ENCODE results near the gene ANKRD40CL.
"Not testable (repeated sequence)": the region's sequence is repeated elsewhere in the genome, so short reads cannot be mapped to it uniquely, and the experiment has no call there.

Gene ANKRD40CL, protein sequence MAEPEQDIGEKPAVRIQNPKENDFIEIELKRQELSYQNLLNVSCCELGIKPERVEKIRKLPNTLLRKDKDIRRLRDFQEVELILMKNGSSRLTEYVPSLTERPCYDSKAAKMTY

DNA sequence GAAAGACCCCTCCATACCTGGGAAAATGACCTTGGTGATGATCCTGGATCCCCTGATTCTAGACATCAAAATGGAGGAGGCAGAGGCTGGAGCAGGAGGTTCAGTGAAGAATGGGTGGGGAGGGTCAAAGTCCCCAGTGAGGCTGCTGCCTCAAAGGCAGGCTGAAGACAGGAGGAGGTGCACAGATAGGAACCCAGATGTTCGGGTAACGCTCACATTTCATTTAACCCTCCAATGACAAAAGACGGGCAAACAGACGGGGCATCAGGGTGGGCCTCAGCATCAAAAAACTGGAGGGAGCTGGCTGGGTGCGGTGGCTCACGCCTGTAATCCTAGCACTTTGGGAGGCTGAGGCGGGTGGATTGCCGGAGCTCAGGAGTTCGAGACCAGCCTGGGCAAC, at the start of gene ANKRD40CL:
Gene ANKRD40CL, minus strand, starts transcription at position 73 of the 400 bp plus-strand sequence. CDS start 605 bp downstream, outside the sequence.
- Mint-ChIP-seq H3K9me3 (no peaks in the 10 kb centered on the region), H3K27ac (no peak within 1 kb of the TSS), H3K36me3 (no peaks in the 10 kb centered on the region), H3K27me3 (peaks cover 48% of the 10 kb centered on the region), H3K4me1 (peaks cover 12% of the 10 kb centered on the region), H3K4me3 (no peak within 1 kb of the TSS)
- no peak for DNase-seq
- CTCF ChIA-PET, result interaction anchor here (2.1 kb wide), 1 partner anchor 15 kb away, joined by 5 read pairs; no protein-coding TSS in a partner anchor

DNA sequence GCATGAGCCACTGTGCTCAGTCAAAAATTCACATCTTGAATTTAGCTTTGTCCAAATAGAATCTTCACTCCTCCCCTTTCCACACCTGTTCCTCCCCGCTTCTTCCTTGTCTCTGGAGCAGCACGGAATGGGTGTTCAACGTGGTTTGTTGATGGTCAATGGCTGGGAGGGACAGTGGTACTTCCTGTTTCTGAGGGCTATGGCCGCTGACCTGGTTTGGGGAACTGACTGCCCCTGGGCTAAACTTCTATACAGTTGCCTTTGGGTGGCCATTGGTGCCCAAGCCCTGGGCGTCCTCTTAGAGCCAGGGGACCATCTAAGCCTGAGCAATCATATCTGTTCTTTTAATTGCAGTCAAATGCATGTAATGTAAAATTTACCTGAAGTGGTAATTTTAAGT, 49.0 kb upstream of the ANKRD40CL start:
- H3K9me3 Mint-ChIP-seq, result no peaks in the 10 kb centered on the region
- CTCF ChIA-PET, result interaction anchor here (0.7 to 4.1 kb wide), 8 partner anchors 11 to 244 kb away, joined by 3 to 23 read pairs (median 4); partner anchors contain the start of gene WFIKKN2
- no peaks in the 10 kb centered on the region for H3K36me3 Mint-ChIP-seq
- no peak for DNase-seq
- H3K27me3 Mint-ChIP-seq, result peaks cover 61% of the 10 kb centered on the region
- H3K27ac Mint-ChIP-seq, result no peak overlapping the region
- H3K4me3 Mint-ChIP-seq, result no peak overlapping the region
- peaks cover 8% of the 10 kb centered on the region for H3K4me1 Mint-ChIP-seq

DNA sequence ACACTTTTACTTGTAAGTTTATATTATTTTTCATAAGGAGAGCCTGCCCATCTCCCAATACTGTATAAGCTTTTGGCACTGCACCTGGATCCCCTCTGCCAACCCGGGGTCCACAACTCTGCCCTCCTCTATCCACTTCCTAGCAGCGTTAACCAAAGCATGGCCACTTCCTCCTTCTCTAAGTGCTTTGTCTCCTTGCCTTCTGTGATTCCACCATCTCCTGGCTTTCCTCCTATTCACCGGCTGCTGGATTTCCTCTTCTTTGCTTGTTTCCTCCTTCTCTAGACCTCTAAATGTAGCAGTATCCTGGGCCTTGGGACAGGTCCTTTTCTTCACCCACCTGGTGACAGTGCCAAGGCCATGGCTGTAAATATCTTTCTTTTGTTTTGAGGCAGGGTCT, 48.1 kb upstream of the ANKRD40CL start:
- peaks cover 59% of the 10 kb centered on the region for H3K27me3 Mint-ChIP-seq
- peaks cover 8% of the 10 kb centered on the region for H3K4me1 Mint-ChIP-seq
- CTCF ChIA-PET, result interaction anchor here (0.6 to 4.1 kb wide), 3 partner anchors 9 to 133 kb away, joined by 3 to 23 read pairs (median 3); no protein-coding TSS in a partner anchor
- no peak overlapping the region for H3K27ac Mint-ChIP-seq
- H3K9me3 Mint-ChIP-seq, result no peaks in the 10 kb centered on the region
- DNase-seq, result no peak
- H3K36me3 Mint-ChIP-seq, result no peaks in the 10 kb centered on the region
- no peak overlapping the region for H3K4me3 Mint-ChIP-seq

DNA sequence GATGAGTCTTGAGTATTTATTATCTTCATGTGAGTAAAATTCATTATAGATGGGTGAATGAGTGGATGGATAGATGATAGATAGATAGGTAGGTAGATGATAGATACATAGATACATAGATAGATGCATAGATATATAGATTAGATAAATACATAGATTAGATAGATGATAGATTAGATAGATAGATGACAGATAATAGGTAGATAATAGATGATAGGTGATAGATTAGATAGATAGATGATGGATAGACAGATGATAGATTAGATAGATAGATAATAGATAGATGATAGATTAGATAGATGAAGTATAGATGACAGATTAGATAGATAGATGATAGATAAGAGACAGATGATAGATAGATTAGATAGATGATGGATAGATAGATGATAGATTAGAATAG, 46.3 kb upstream of the ANKRD40CL start:
- Mint-ChIP-seq H3K9me3 (no peaks in the 10 kb centered on the region), H3K36me3 (no peaks in the 10 kb centered on the region), H3K4me3 (no peak overlapping the region), H3K27ac (no peak overlapping the region), H3K27me3 (peaks cover 47% of the 10 kb centered on the region), H3K4me1 (peaks cover 3% of the 10 kb centered on the region)
- DNase-seq, result no peak
- CTCF ChIA-PET, result interaction anchor here (1.2 kb wide), 1 partner anchor 30 kb away, joined by 5 read pairs; no protein-coding TSS in a partner anchor

DNA sequence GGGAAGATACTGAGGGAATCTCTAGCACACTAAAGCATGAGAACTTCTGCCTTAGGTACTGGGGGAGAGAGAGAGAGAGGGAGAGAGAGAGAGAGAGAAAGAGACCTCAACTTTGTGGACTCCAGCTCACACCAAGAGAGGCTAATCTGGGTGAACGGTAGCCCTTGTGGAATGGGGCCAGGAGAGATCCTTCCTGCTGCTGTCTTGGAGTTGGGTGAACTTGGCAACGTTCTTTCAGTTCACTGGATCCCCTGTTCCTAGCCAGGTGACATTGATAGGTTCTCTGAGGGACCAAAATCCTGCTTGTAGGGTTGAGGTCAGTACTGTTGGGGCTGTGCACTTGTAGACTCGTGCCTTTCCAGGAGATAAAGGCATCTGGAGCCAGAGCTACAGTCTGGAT, 41.6 kb upstream of the ANKRD40CL start:
- H3K4me3 Mint-ChIP-seq, result no peak overlapping the region
- CTCF ChIA-PET, result interaction anchor here (0.8 kb wide), 1 partner anchor 43 kb away, joined by 3 read pairs; no protein-coding TSS in a partner anchor
- H3K27me3 Mint-ChIP-seq, result peaks cover 28% of the 10 kb centered on the region
- DNase-seq, result no peak
- no peaks in the 10 kb centered on the region for H3K9me3 Mint-ChIP-seq
- no peaks in the 10 kb centered on the region for H3K36me3 Mint-ChIP-seq
- H3K27ac Mint-ChIP-seq, result no peak overlapping the region
- no peaks in the 10 kb centered on the region for H3K4me1 Mint-ChIP-seq

DNA sequence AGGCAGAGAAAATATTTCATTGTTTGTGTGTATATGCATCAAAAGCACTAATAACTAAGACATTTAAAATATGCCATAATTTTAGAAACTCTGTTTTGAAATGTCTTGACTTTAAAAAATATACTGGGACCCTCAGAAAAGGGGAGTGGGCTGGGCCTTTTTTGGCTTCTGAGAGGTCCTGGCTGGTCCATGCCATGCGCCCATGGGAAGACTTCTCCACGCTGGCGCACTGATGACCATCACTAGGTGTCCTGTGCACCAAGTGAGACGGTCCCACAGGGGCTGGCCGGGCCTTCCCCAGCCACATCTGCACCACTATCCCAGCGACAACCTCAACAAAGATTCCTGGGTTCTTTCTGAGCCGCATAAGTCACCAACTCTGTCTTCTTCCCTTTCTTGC, 41.1 kb upstream of the ANKRD40CL start:
- H3K4me3 Mint-ChIP-seq, result no peak overlapping the region
- peaks cover 28% of the 10 kb centered on the region for H3K27me3 Mint-ChIP-seq
- H3K9me3 Mint-ChIP-seq, result no peaks in the 10 kb centered on the region
- H3K4me1 Mint-ChIP-seq, result no peaks in the 10 kb centered on the region
- CTCF ChIA-PET, result no interaction called here
- no peak for DNase-seq
- H3K27ac Mint-ChIP-seq, result no peak overlapping the region
- H3K36me3 Mint-ChIP-seq, result no peaks in the 10 kb centered on the region

DNA sequence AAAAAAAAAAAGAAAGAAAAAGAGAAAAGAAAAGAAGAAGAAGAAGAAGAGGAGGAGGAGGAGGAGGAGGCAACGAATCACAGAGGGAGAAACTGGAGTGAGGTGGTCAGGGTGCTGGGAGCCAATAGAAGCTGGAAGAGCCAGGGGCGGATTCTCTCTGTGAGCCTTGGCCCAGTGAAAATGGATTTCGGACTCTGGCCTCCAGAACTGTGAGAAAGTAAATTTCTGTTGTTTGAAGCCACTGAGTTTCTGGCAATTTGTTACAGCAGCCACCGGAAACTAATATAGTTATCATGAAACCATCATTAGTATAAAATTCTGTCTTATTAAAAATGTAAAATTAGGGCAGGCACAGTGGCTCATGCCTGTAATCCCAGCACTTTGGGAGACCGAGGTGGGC, 40.4 kb upstream of the ANKRD40CL start:
- CTCF ChIA-PET, result interaction anchor here (0.5 kb wide), 1 partner anchor 16 kb away, joined by 3 read pairs; no protein-coding TSS in a partner anchor
- Mint-ChIP-seq H3K27me3 (peaks cover 23% of the 10 kb centered on the region), H3K4me1 (no peaks in the 10 kb centered on the region), H3K27ac (no peak overlapping the region), H3K36me3 (no peaks in the 10 kb centered on the region), H3K9me3 (no peaks in the 10 kb centered on the region), H3K4me3 (no peak overlapping the region)
- no peak for DNase-seq

DNA sequence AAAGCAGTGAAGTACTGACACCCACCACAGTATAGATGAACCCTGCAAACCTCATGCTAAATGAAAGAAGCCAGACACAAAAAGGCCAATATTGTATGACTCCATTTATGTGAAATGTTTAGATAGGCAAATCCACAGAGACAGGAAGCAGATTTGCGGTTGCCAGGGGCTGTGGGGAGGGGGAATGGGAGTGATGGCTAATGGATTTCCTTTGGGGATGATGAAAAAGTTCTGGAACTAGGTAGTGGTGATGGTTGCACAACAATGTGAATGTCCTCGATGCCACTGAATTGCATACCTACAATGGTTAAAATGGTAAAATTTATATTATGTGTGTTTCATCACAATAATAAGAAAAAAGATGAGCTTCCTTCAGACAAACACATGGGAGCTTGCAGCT, 39.7 kb upstream of the ANKRD40CL start:
- H3K4me1 Mint-ChIP-seq, result no peaks in the 10 kb centered on the region
- CTCF ChIA-PET, result interaction anchor here (1.3 to 1.7 kb wide), 2 partner anchors 45 to 150 kb away, joined by 3 to 5 read pairs; no protein-coding TSS in a partner anchor
- H3K27me3 Mint-ChIP-seq, result peaks cover 23% of the 10 kb centered on the region
- H3K27ac Mint-ChIP-seq, result no peak overlapping the region
- no peak overlapping the region for H3K4me3 Mint-ChIP-seq
- no peak for DNase-seq
- no peaks in the 10 kb centered on the region for H3K36me3 Mint-ChIP-seq
- H3K9me3 Mint-ChIP-seq, result no peaks in the 10 kb centered on the region

DNA sequence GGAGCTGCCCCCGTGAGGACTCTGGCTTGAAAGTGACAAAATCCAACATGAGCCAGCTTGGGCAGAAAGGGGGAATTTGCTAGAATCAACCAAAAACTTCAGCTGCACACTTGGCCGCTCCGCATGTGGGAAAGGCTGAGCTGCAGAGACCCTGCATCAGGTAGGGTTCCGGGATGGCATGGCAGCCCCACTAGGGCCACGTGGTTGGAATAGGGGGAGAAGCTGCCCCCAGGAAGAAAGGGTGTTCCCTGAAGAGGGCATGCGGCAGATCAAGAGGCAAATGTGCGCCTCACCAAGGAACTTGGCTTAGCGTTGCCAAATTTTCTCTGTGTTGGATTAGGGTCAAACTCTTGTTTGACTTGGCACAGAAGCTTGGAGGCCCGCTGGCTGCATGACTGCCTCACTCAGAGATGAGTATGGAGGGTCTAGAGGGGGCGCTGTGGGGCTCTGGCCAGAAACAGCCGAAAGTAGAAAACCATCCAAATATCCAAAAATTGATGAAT, 38.9 kb upstream of the ANKRD40CL start:
- no peak overlapping the region for H3K4me3 Mint-ChIP-seq
- H3K27me3 Mint-ChIP-seq, result peaks cover 20% of the 10 kb centered on the region
- no peaks in the 10 kb centered on the region for H3K36me3 Mint-ChIP-seq
- H3K9me3 Mint-ChIP-seq, result no peaks in the 10 kb centered on the region
- DNase-seq, result no peak
- H3K27ac Mint-ChIP-seq, result no peak overlapping the region
- CTCF ChIA-PET, result interaction anchor here (0.7 to 1.7 kb wide), 3 partner anchors 36 to 150 kb away, joined by 3 to 5 read pairs (median 3); no protein-coding TSS in a partner anchor
- H3K4me1 Mint-ChIP-seq, result no peaks in the 10 kb centered on the region

DNA sequence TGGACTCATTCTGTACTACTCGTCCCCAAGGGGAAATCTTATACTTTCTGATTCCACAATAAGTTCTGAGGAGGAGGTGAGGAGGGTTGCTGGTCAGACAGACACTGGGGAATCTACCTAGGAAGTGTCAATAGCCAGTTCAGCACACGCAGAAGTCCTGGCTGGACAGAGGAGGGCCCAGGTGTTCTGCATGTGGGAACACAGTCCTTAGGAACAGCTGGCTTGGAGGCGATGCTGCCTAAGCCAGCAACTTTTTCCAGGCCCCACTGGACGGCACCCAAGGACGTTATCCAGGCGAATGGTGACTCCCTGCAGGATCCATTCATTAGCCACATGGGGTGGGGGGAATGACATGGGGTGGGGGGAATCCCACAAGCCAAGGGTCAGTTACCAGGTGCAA, 38.2 kb upstream of the ANKRD40CL start:
- Mint-ChIP-seq H3K4me1 (no peaks in the 10 kb centered on the region), H3K27me3 (peaks cover 19% of the 10 kb centered on the region), H3K27ac (no peak overlapping the region), H3K36me3 (no peaks in the 10 kb centered on the region), H3K4me3 (no peak overlapping the region), H3K9me3 (no peaks in the 10 kb centered on the region)
- CTCF ChIA-PET, result interaction anchor here (0.6 to 1.3 kb wide), 2 partner anchors 12 to 151 kb away, joined by 3 read pairs; no protein-coding TSS in a partner anchor
- DNase-seq, result no peak

DNA sequence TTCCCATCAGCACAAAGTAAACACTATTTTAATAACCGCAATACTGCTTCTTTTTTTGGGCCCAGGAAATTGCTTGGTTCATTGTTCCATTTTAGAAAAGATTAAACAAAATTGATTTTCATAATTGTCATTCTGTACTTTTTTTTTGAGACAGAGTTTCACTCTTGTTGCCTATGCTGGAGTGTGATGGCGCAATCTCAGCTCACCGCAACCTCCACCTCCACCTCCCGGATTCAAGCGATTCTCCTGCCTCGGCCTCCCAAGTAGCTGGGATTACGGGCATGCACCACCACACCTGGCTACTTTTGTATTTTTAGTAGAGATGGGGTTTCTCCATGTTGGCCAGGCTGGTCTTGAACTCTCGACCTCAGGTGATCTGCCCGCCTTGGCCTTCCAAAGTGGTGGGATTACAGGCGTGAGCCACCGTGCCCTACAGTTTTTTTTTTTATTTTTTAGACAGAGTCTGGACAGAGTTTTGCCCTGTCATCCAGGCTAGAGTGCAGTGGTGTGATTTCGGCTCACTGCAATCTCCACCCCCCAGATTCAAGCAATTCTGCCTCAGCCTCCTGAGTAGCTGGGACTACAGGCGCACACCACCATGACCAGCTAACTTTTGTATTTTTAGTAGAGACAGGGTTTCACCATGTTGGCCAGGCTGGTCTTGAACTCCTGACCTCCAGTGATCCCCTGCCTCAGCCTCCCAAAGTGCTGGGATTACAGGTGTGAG, 37.6 kb upstream of the ANKRD40CL start:
- H3K36me3 Mint-ChIP-seq, DNase-seq, H3K4me3 Mint-ChIP-seq, H3K27ac Mint-ChIP-seq, H3K9me3 Mint-ChIP-seq, H3K4me1 Mint-ChIP-seq: not testable (repeated sequence)
- CTCF ChIA-PET, result interaction anchor here (0.6 kb wide), 1 partner anchor 13 kb away, joined by 3 read pairs; no protein-coding TSS in a partner anchor
- peaks cover 24% of the 10 kb centered on the region for H3K27me3 Mint-ChIP-seq

DNA sequence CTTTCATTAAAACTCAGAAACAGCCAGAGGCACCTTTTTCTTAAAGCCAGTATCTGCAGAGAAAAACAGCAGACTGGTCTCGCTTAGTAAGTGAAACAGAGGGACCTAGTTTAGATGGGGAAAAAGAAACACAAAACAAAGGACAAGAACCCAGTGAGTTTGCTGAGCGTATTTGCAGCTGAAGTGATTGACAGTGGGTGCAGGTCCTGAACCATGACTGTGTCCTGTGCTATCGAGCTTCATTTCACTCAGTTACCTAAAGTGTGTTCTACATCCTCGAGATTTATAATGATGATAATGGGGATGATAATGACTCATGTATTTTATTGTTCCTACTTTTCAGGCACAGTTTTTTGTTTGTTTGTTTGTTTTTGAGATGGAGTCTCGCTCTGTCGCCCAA, 36.4 kb upstream of the ANKRD40CL start:
- Mint-ChIP-seq H3K9me3 (no peaks in the 10 kb centered on the region), H3K36me3 (no peaks in the 10 kb centered on the region), H3K27ac (no peak overlapping the region), H3K4me3 (no peak overlapping the region), H3K27me3 (peaks cover 22% of the 10 kb centered on the region), H3K4me1 (no peaks in the 10 kb centered on the region)
- no peak for DNase-seq
- CTCF ChIA-PET, result interaction anchor here (1.4 kb wide), 1 partner anchor 13 kb away, joined by 5 read pairs; no protein-coding TSS in a partner anchor

DNA sequence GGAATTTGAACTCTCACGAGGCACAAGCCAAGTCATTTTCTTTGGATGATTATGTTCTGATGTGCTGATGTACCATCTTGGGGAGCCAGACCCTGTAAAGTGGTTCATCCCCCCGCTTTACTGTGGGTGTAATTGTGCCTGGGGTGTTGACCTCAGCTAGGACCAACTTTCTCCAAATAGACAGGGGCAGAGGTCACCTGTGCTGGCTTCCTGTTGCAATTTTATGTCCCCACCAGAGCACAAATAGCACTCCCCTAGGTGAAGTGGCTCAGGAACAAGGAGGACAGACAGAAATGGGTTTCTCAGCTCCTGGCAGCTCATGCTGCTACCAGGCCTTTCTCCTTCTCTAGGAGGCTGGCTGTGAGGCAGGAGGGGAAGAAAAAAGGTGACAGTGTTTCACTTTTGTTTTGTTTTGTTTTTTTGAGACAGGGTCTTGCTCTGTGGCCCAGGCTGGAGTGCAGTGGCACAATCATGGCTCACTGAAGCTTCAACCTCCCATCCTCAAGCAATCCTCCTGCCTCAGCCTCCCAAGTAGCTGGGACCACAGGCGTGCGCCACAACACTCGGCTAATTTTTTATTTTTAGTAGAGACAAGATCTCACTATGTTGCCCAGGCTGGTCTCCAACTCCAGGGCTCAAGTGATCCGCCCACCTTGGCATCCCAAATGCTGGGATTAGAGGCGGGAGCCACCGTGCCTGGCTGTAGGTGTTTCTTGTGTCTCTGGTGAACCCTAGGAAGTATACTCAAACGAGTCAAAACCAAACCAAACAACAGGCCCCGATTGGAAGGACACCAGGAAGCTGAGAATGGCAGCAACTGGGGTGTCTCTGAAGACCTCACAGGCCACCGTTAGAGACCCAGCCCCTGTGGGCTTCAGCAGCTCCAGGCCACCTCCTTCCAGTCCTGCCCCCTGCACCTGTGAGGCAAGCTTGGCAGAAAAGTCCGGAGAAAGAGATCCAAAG, 35.6 kb upstream of the ANKRD40CL start:
- Mint-ChIP-seq H3K27me3 (peaks cover 20% of the 10 kb centered on the region), H3K4me1 (no peaks in the 10 kb centered on the region), H3K9me3 (no peaks in the 10 kb centered on the region), H3K36me3 (no peaks in the 10 kb centered on the region), H3K4me3 (no peak overlapping the region), H3K27ac (no peak overlapping the region)
- CTCF ChIA-PET, result interaction anchor here (1.0 to 2.0 kb wide), 4 partner anchors 14 to 40 kb away, joined by 3 to 10 read pairs (median 4); no protein-coding TSS in a partner anchor
- no peak for DNase-seq

Measured in activated naive CD4-positive, alpha-beta T cell treated with anti-CD3 and anti-CD28 coated beads, Interleukin-2, amount 10 ng/mL, durations not matched to agents 7 days and 5 days (primary cell).